Kidney (tissue), 14 donors: Measurements from ENCODE around the gene HDAC11. TPM values are rescaled to one million over a fixed set of nuclear protein-coding genes. Genes with fewer than 3 reads are reported as not detected.

ENCODE experiments used
- DNase-seq, 5 donors: peaks; one replicate each; pipeline ENCODE4 v3.0.0-alpha.2; 2013 to 2020
- FAIRE-seq: peaks from 2 replicates; lab custom pipeline; 2012; peaks lifted over from hg19 to GRCh38; lab: Jason Lieb, UNC
- H3K27ac ChIP-seq, 2 donors: one replicate each; pipeline ENCODE4 v1.7.0; 2013; ENCODE audit warnings: low read depth in 2 of 2, low read length in 2 of 2, inconsistent platforms in 1 of 2
- H3K27me3 ChIP-seq: one replicate; pipeline ENCODE4 v1.7.1; 2013; ENCODE audit warnings: low read length, inconsistent platforms; ENCODE audit not compliant: control insufficient read depth, insufficient read depth
- H3K36me3 ChIP-seq, 3 donors: one replicate each; pipeline versions ENCODE4 v1.7.0 to v1.7.1; 2013; ENCODE audit warnings: low read length in 3 of 3, control low read depth in 1 of 3, inconsistent platforms in 1 of 3; ENCODE audit not compliant: insufficient read depth in 3 of 3, control insufficient read depth in 2 of 3
- H3K4me1 ChIP-seq, 3 donors: one replicate each; pipeline versions ENCODE4 v1.7.0 to v1.7.1; 2013; ENCODE audit warnings: low read length in 3 of 3, inconsistent platforms in 1 of 3, low read depth in 1 of 3; ENCODE audit not compliant: control insufficient read depth in 2 of 3, insufficient read depth in 2 of 3
- H3K4me3 ChIP-seq, 3 donors: one replicate each; pipeline versions ENCODE4 v1.7.0 to v1.8.1; 2013; ENCODE audit warnings: low read length in 3 of 3, control low read depth in 1 of 3, inconsistent platforms in 1 of 3
- H3K9ac ChIP-seq, 3 donors: one replicate each; pipeline versions ENCODE4 v1.7.0 to v1.7.1; 2013; ENCODE audit warnings: low read length in 3 of 3, control low read depth in 1 of 3, inconsistent platforms in 1 of 3
- H3K9me3 ChIP-seq, 3 donors: one replicate each; pipeline versions ENCODE4 v1.7.0 to v1.7.1; 2013; ENCODE audit warnings: low read length in 3 of 3, control low read depth in 1 of 3, inconsistent platforms in 1 of 3; ENCODE audit not compliant: control insufficient read depth in 2 of 3, insufficient read depth in 1 of 3
- intact Hi-C: fragments of 100-400 bp; cut with DNase I; formaldehyde crosslinking; loops from one replicate; pipeline ENCODE4 v1.11.1; 2022
- polyA plus RNA-seq: library from polyadenylated mRNA; stranded (reverse); fragments of 350-450 nt; fragmentation: Illumina TruSeq; extraction: RNeasy Lipid Tissue Mini Kit (QIAGEN cat#74804); gene quantifications from one replicate; pipeline ENCODE4 v1.2.3, GENCODE V29; 2014; ENCODE audit warnings: low read depth, low replicate concordance; ENCODE audit not compliant: insufficient read depth
- total RNA-seq: library from RNA; stranded (reverse); fragmentation: NEBNext Ultra II Directional; extraction: Animal tissue kit (Norgen Biotek cat#: 25700); gene quantifications from one replicate; pipeline ENCODE4 v1.2.1, GENCODE V29; 2021
- TF ChIP-seq, protein P1 (sequence below): IDR thresholded peaks from 3 replicates; pipeline ENCODE4 v1.5.1; 2012; ENCODE audit warnings: mild to moderate bottlenecking, moderate library complexity, borderline replicate concordance; ENCODE audit not compliant: insufficient read depth; ENCODE audit errors: extremely low read depth
- donor health status: control.
- donor health status: control.
- donor health status: control.
- donor health status: control.
- donor health status: control.
- donor health status: DM: yes; HTN: yes; CAD: no.
- donor health status: Normal renal cell carcinoma (clear cell type).

Gene HDAC11
- total and polyA plus RNA-seq, 2 donors from 2014 or later = 28.3 to 43.7 TPM

DNA sequence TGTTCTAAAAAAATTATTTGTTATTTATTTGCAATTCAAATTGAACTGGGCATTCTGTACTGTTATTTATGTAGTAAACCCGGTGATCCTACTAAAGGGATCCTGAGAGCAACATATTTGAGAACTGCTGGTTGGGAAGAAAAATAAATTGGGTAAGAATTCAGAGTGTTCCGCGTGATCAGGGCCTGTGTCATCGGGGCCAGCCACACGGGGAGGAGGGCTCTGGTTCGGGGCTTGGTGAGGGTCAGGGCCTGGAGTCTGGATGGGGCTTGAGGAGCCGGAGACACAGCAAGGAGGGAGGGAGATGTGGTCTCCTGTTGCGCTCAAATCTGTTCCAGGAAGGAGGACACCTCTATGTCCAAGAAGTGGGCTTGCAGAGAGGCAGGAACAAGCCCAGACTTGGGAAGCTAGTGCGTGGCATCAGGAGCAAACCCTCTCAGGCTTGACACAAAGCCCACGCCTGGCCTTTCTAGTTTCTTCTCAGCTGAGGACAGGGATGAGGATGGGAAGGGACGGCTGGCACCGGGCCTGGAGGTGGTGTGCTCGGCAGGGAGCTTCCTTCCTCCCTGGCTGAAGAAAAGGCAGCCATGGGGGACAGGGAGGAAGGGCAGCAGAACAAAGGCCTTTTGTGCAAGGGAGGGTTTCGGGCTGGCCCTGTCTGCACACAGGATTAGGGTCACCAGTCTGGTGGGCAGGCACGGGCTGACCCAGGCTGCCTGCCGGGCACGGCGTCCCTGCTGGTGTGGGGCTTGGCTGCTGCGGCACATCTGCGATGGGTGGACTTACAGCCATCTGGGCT lies 45.9 kb downstream of the HDAC11 start:
- H3K27me3 ChIP-seq = no peaks in the 10 kb centered on the region
- H3K36me3 ChIP-seq = no peaks in the 10 kb centered on the region
- intact Hi-C loops = no loop called here
- no peaks in the 10 kb centered on the region for H3K4me1 ChIP-seq
- DNase-seq (peak in 1 of 5 donors; percentile 60), FAIRE-seq (no peak)
- no peaks in the 10 kb centered on the region for H3K9me3 ChIP-seq
- no peak overlapping the region for H3K4me3 ChIP-seq
- no peak overlapping the region for H3K9ac ChIP-seq
- TF ChIP-seq, protein P1, sequence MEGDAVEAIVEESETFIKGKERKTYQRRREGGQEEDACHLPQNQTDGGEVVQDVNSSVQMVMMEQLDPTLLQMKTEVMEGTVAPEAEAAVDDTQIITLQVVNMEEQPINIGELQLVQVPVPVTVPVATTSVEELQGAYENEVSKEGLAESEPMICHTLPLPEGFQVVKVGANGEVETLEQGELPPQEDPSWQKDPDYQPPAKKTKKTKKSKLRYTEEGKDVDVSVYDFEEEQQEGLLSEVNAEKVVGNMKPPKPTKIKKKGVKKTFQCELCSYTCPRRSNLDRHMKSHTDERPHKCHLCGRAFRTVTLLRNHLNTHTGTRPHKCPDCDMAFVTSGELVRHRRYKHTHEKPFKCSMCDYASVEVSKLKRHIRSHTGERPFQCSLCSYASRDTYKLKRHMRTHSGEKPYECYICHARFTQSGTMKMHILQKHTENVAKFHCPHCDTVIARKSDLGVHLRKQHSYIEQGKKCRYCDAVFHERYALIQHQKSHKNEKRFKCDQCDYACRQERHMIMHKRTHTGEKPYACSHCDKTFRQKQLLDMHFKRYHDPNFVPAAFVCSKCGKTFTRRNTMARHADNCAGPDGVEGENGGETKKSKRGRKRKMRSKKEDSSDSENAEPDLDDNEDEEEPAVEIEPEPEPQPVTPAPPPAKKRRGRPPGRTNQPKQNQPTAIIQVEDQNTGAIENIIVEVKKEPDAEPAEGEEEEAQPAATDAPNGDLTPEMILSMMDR = no peak
- H3K27ac ChIP-seq = no peak overlapping the region

DNA sequence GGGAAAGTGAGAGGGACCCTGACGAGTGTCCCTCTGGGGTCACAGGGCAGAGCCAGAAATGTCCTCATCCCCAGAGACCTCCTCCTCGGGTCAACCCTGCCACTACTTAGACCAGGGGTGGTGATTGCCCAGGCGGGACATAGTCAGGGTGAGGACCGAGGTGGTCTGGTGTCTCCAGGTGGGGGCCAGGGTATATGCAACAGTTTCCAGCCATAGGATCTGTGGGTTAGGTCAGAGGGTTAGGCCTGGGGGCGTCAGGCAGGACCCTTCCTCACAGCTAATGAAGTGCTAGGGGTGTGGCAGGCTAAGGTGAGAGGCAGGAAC lies 46.5 kb downstream of the HDAC11 start:
- FAIRE-seq (no peak), DNase-seq (no peak)
- Histone ChIP-seq H3K27me3 (no peaks in the 10 kb centered on the region), H3K4me1 (no peaks in the 10 kb centered on the region), H3K36me3 (no peaks in the 10 kb centered on the region), H3K4me3 (no peak overlapping the region), H3K9ac (no peak overlapping the region), H3K27ac (no peak overlapping the region), H3K9me3 (no peaks in the 10 kb centered on the region)
- TF ChIP-seq, protein P1 = no peak
- intact Hi-C loops = no loop called here

DNA sequence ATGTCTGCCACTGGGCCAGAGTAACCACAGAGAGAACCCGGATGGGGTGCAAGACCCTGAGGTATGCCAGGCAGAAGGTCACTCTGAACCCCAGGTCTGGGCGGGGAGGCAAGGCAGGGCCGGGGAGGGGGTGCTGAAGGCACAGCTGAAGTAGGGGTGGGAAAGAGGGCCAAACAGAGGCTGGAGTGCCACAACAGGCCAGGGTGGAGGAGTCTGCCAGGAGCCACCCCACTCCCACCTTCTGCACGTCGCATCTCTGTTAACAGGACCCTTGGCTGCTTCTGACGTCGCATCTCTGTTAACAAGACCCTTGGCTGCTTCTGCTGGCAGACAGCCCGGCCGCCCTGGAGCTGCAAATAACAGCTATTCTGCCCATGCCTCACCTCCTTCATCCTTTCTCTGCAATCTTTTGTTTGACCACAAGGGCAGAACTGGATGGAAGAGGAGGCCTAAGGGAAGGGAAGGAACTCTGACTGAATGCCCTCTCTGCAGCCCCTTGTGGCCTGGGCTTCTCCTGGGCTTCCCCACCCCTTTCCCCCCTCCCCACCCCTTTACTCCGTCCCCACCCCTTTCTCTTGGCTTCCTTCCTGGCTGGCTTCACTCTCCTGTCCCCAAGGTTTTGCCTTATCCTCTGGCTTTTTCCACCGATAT lies 48.2 kb downstream of the HDAC11 start:
- no peak overlapping the region for H3K9ac ChIP-seq
- intact Hi-C loops = no loop called here
- no peaks in the 10 kb centered on the region for H3K4me1 ChIP-seq
- no peak overlapping the region for H3K4me3 ChIP-seq
- no peak overlapping the region for H3K27ac ChIP-seq
- TF ChIP-seq, protein P1 = no peak
- no peak for FAIRE-seq
- no peaks in the 10 kb centered on the region for H3K9me3 ChIP-seq
- H3K27me3 ChIP-seq = no peaks in the 10 kb centered on the region
- no peaks in the 10 kb centered on the region for H3K36me3 ChIP-seq
- peak in 3 of 5 donors; percentile 37 to 51 (median 41) for DNase-seq
